ENCODE results near the gene MAN2A1.

Gene MAN2A1

DNA sequence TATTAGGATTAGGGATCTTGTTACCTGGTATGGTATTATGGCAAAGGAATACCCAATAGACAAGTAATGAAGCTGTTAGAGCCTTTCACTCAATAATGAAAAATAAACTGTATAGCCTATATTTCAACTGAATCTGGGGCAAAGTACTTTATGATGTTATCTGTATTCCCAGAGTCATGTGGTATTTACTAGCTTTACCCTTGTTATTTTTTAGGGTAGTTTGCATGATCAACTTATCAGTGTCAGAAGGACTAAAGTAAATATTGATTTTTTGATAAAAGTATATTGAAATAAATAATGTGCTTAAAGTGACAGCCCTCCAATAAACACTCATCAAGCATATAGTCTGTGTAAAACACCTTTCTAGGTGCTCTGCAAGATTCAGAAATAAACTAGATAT lies 64.6 kb downstream of the MAN2A1 start:
- Histone ChIP-seq H3K27ac (ENCODE audit: extremely low read depth, low read depth, low read length) (no peak overlapping the region), H3K4me1 (ENCODE audit: control insufficient read depth, insufficient read depth, low read length) (peaks cover 4% of the 10 kb centered on the region; the same call in 1 of the 2 replicates), H3K4me3 (ENCODE audit: low read depth, low read length) (no peak overlapping the region), H3K9me3 (ENCODE audit: control insufficient read depth, insufficient read depth, low read depth, low read length) (no peaks in the 10 kb centered on the region), H3K36me3 (ENCODE audit: control insufficient read depth in 2 of 2, insufficient read depth in 1 of 2, low read length in 2 of 2) (peaks cover 3 to 7% of the 10 kb centered on the region in 2 experiments; a peak in 2 of 3 replicates)
- TF ChIP-seq ZXDB (tag by site-specific recombination; IDR thresholded peaks at IDR 0.05) (no peak), ZBTB8A (tag by site-specific recombination; IDR thresholded peaks at IDR 0.05) (no peak), ZNF23 (tag by site-specific recombination; IDR thresholded peaks at IDR 0.05; ENCODE audit: borderline replicate concordance) (no peak), ZNF660 (tag by site-specific recombination; IDR thresholded peaks at IDR 0.05) (no peak), ZNF2 (tag by site-specific recombination; IDR thresholded peaks at IDR 0.05) (no peak), ZNF157 (tag by site-specific recombination; IDR thresholded peaks at IDR 0.05) (no peak)
- TF ChIP-seq, protein P1, sequence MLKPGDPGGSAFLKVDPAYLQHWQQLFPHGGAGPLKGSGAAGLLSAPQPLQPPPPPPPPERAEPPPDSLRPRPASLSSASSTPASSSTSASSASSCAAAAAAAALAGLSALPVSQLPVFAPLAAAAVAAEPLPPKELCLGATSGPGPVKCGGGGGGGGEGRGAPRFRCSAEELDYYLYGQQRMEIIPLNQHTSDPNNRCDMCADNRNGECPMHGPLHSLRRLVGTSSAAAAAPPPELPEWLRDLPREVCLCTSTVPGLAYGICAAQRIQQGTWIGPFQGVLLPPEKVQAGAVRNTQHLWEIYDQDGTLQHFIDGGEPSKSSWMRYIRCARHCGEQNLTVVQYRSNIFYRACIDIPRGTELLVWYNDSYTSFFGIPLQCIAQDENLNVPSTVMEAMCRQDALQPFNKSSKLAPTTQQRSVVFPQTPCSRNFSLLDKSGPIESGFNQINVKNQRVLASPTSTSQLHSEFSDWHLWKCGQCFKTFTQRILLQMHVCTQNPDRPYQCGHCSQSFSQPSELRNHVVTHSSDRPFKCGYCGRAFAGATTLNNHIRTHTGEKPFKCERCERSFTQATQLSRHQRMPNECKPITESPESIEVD (tag by site-specific recombination; IDR thresholded peaks at IDR 0.05): peak; percentile 33; the same call in 1 of the 2 replicates
- CTCF ChIA-PET: interaction anchor here (0.7 kb wide), 1 partner anchor 13 kb away, joined by 4 read pairs; no protein-coding TSS in a partner anchor
- POLR2A ChIA-PET: no interaction called here

DNA sequence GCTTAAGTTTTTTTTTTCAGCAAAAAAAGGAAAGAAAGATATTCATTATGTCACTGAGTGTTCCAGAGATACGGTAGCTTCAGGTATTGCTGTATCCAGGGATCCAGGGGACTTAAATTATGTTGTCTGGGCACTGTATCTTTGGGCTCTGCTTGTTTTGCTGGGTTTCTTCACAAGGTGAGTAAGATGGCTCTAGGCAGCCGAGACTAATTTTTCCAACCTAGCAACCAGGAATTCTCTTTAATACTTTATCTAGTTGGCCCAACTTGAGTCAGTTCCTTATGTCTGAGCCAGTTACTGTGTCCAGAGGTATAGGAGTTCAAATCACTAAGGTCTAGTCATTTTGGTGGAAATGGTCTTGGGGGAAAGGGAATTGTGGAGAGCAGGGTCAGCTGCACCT lies 66.0 kb downstream of the MAN2A1 start:
- Histone ChIP-seq H3K27ac (ENCODE audit: extremely low read depth, low read depth, low read length) (no peak overlapping the region), H3K4me1 (ENCODE audit: control insufficient read depth, insufficient read depth, low read length) (peaks cover 4% of the 10 kb centered on the region; the same call in 1 of the 2 replicates), H3K36me3 (ENCODE audit: control insufficient read depth in 2 of 2, insufficient read depth in 1 of 2, low read length in 2 of 2) (peaks cover 3 to 7% of the 10 kb centered on the region in 2 experiments; a peak in 2 of 3 replicates), H3K4me3 (ENCODE audit: low read depth, low read length) (no peak overlapping the region), H3K9me3 (ENCODE audit: control insufficient read depth, insufficient read depth, low read depth, low read length) (no peaks in the 10 kb centered on the region)
- ChIA-PET POLR2A (no interaction called here), CTCF (interaction anchor here (0.6 kb wide), 1 partner anchor 328 kb away, joined by 3 read pairs; no protein-coding TSS in a partner anchor)
- TF ChIP-seq, protein P2, sequence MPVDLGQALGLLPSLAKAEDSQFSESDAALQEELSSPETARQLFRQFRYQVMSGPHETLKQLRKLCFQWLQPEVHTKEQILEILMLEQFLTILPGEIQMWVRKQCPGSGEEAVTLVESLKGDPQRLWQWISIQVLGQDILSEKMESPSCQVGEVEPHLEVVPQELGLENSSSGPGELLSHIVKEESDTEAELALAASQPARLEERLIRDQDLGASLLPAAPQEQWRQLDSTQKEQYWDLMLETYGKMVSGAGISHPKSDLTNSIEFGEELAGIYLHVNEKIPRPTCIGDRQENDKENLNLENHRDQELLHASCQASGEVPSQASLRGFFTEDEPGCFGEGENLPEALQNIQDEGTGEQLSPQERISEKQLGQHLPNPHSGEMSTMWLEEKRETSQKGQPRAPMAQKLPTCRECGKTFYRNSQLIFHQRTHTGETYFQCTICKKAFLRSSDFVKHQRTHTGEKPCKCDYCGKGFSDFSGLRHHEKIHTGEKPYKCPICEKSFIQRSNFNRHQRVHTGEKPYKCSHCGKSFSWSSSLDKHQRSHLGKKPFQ (tag by site-specific recombination; IDR thresholded peaks at IDR 0.05): no peak
- no peak for TF ChIP-seq ZNF426 (tag by site-specific recombination; IDR thresholded peaks at IDR 0.05)
- TF ChIP-seq ZNF600 (tag by site-specific recombination; IDR thresholded peaks at IDR 0.05): no peak
- no peak for TF ChIP-seq ZFP41 (tag by site-specific recombination; IDR thresholded peaks at IDR 0.05; ENCODE audit: borderline replicate concordance)
- no peak for TF ChIP-seq ZNF223 (tag by site-specific recombination; IDR thresholded peaks at IDR 0.05)
- TF ChIP-seq TCF7L2 (IDR thresholded peaks at IDR 0.05; ENCODE audit: borderline replicate concordance, low read depth, low read length): no peak
- TF ChIP-seq, protein P3, sequence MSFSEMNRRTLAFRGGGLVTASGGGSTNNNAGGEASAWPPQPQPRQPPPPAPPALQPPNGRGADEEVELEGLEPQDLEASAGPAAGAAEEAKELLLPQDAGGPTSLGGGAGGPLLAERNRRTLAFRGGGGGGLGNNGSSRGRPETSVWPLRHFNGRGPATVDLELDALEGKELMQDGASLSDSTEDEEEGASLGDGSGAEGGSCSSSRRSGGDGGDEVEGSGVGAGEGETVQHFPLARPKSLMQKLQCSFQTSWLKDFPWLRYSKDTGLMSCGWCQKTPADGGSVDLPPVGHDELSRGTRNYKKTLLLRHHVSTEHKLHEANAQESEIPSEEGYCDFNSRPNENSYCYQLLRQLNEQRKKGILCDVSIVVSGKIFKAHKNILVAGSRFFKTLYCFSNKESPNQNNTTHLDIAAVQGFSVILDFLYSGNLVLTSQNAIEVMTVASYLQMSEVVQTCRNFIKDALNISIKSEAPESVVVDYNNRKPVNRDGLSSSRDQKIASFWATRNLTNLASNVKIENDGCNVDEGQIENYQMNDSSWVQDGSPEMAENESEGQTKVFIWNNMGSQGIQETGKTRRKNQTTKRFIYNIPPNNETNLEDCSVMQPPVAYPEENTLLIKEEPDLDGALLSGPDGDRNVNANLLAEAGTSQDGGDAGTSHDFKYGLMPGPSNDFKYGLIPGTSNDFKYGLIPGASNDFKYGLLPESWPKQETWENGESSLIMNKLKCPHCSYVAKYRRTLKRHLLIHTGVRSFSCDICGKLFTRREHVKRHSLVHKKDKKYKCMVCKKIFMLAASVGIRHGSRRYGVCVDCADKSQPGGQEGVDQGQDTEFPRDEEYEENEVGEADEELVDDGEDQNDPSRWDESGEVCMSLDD (tag by site-specific recombination; IDR thresholded peaks at IDR 0.05): no peak

DNA sequence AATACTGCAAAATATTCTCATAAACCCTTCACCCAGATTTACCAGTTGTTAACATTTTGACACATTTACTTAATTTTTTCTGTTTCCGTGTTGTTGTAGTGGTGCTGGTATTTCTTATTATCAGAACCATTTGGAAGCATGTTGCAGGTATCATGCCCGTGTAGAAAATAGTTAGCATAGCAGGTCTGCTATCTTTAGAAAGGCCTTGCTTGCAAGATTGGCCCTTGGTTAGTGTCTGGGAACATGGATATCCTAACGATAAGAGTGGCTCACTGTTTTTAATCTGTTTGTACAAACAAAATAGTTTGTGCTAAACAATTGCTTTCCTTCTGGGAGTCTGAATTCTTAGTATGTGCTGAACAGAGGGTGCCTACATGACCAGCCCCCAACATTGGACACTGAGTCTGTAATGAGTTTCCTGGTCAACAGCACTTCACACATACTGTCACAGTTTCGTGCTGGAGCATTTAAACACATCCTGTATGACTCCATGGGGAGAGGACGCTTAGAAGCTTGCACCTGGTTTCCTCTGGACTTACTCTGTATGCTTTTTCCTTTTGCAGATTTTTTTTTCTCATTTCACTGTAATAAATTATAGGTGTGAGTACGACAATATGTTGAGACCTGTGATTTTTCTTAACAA lies 66.9 kb downstream of the MAN2A1 start:
- peaks cover 6 to 7% of the 10 kb centered on the region in 2 experiments; a peak in 2 of 3 replicates for H3K36me3 ChIP-seq (ENCODE audit: control insufficient read depth in 2 of 2, insufficient read depth in 1 of 2, low read length in 2 of 2)
- H3K4me1 ChIP-seq (ENCODE audit: control insufficient read depth, insufficient read depth, low read length): peaks cover 4% of the 10 kb centered on the region; the same call in 1 of the 2 replicates
- H3K4me3 ChIP-seq (ENCODE audit: low read depth, low read length): no peak overlapping the region
- H3K9me3 ChIP-seq (ENCODE audit: control insufficient read depth, insufficient read depth, low read depth, low read length): no peaks in the 10 kb centered on the region
- POLR2A ChIA-PET: no interaction called here
- CTCF ChIA-PET: no interaction called here
- H3K27ac ChIP-seq (ENCODE audit: extremely low read depth, low read depth, low read length): no peak overlapping the region
- TF ChIP-seq ZNF184 (tag by site-specific recombination; IDR thresholded peaks at IDR 0.05) (no peak), SALL2 (tag by site-specific recombination; IDR thresholded peaks at IDR 0.05; ENCODE audit: borderline replicate concordance) (no peak), ZNF221 (tag by site-specific recombination; IDR thresholded peaks at IDR 0.05; ENCODE audit: borderline replicate concordance) (no peak), ZNF133 (tag by site-specific recombination; IDR thresholded peaks at IDR 0.05) (no peak), ZNF10 (tag by site-specific recombination; IDR thresholded peaks at IDR 0.05) (no peak), ZNF138 (tag by site-specific recombination; IDR thresholded peaks at IDR 0.05; ENCODE audit: borderline replicate concordance) (no peak)
- TF ChIP-seq, protein P4, sequence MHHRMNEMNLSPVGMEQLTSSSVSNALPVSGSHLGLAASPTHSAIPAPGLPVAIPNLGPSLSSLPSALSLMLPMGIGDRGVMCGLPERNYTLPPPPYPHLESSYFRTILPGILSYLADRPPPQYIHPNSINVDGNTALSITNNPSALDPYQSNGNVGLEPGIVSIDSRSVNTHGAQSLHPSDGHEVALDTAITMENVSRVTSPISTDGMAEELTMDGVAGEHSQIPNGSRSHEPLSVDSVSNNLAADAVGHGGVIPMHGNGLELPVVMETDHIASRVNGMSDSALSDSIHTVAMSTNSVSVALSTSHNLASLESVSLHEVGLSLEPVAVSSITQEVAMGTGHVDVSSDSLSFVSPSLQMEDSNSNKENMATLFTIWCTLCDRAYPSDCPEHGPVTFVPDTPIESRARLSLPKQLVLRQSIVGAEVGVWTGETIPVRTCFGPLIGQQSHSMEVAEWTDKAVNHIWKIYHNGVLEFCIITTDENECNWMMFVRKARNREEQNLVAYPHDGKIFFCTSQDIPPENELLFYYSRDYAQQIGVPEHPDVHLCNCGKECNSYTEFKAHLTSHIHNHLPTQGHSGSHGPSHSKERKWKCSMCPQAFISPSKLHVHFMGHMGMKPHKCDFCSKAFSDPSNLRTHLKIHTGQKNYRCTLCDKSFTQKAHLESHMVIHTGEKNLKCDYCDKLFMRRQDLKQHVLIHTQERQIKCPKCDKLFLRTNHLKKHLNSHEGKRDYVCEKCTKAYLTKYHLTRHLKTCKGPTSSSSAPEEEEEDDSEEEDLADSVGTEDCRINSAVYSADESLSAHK (tag by site-specific recombination; IDR thresholded peaks at IDR 0.05): no peak
- TF ChIP-seq, protein P5, sequence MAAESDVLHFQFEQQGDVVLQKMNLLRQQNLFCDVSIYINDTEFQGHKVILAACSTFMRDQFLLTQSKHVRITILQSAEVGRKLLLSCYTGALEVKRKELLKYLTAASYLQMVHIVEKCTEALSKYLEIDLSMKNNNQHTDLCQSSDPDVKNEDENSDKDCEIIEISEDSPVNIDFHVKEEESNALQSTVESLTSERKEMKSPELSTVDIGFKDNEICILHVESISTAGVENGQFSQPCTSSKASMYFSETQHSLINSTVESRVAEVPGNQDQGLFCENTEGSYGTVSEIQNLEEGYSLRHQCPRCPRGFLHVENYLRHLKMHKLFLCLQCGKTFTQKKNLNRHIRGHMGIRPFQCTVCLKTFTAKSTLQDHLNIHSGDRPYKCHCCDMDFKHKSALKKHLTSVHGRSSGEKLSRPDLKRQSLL (tag by site-specific recombination; IDR thresholded peaks at IDR 0.05): no peak
